ENCODE data around the gene TRPM2. TPM values are rescaled to one million over a fixed set of nuclear protein-coding genes. Genes with fewer than 3 reads are reported as not detected.

Gene TRPM2
- total and polyA plus RNA-seq, 8 donors = 1.3 to 10.3 (median 2.4) TPM

- DNase-seq = no peak
- H3K4me1 ChIP-seq = peaks cover 0 to 21% (median 12%) of the 10 kb centered on the region in 4 donors
- peaks cover 0 to 5% (median 0%) of the 10 kb centered on the region in 4 donors for H3K36me3 ChIP-seq
- peak overlapping the region in 1 of 4 donors; percentile 27 for H3K4me3 ChIP-seq
- intact Hi-C loops (cut with DNase I; ENCODE audit: low total_unique reads) = no loop called here
- H3K27me3 ChIP-seq = peaks cover 0 to 7% (median 0%) of the 10 kb centered on the region in 3 donors
- WGBS, 5 donors = 58 to 83% (median 62%) methylated on average over 16 of the region's 16 CpGs
- H3K27ac ChIP-seq = no peak overlapping the region
- TF ChIP-seq CTCF (IDR thresholded peaks at IDR 0.05) (no peak), POLR2AphosphoS5 (IDR thresholded peaks at IDR 0.05) (no peak), POLR2A (IDR thresholded peaks at IDR 0.05) (no peak), EP300 (IDR thresholded peaks at IDR 0.05) (no peak)
- H3K9me3 ChIP-seq = no peaks in the 10 kb centered on the region
Measured at GRCh38 chr21:44486302-44486701, 132.9 kb downstream of the TRPM2 start.

GRCh38 chr21:44487831-44488230 lies 134.4 kb downstream of the TRPM2 start:
- Histone ChIP-seq H3K36me3 (peaks cover 0 to 5% (median 0%) of the 10 kb centered on the region in 4 donors), H3K27me3 (peaks cover 0 to 6% (median 0%) of the 10 kb centered on the region in 3 donors), H3K27ac (no peak overlapping the region), H3K9me3 (peaks cover 0 to 12% (median 7%) of the 10 kb centered on the region in 4 donors), H3K4me3 (no peak overlapping the region), H3K4me1 (peaks cover 0 to 12% (median 8%) of the 10 kb centered on the region in 4 donors)
- 35 to 53% (median 49%) methylated on average over 4 of the region's 4 CpGs for whole genome bisulfite sequencing, 5 donors
- no peak for DNase-seq
- intact Hi-C loops (cut with DNase I; ENCODE audit: low total_unique reads) = no loop called here
- no peak for TF ChIP-seq EP300 (IDR thresholded peaks at IDR 0.05)
- peak in 1 of 7 experiments; percentile 32 for TF ChIP-seq CTCF (IDR thresholded peaks at IDR 0.05)

- TF ChIP-seq POLR2A (IDR thresholded peaks at IDR 0.05) (no peak), EP300 (IDR thresholded peaks at IDR 0.05) (no peak), CTCF (IDR thresholded peaks at IDR 0.05) (no peak), POLR2AphosphoS5 (IDR thresholded peaks at IDR 0.05) (no peak)
- no peak overlapping the region for H3K4me3 ChIP-seq
- peaks cover 4 to 23% (median 16%) of the 10 kb centered on the region in 4 donors for H3K9me3 ChIP-seq
- H3K36me3 ChIP-seq = peaks cover 0 to 5% (median 0%) of the 10 kb centered on the region in 4 donors
- 29 to 40% (median 35%) methylated on average over 7 of the region's 7 CpGs for WGBS, 5 donors
- H3K27ac ChIP-seq = no peak overlapping the region
- peaks cover 0 to 12% (median 0%) of the 10 kb centered on the region in 3 donors for H3K27me3 ChIP-seq
- peaks cover 0 to 9% (median 6%) of the 10 kb centered on the region in 4 donors for H3K4me1 ChIP-seq
- intact Hi-C loops (cut with DNase I; ENCODE audit: low total_unique reads) = no loop called here
- DNase-seq = no peak
Measured at GRCh38 chr21:44489962-44490361, 136.5 kb downstream of the TRPM2 start.

DNA sequence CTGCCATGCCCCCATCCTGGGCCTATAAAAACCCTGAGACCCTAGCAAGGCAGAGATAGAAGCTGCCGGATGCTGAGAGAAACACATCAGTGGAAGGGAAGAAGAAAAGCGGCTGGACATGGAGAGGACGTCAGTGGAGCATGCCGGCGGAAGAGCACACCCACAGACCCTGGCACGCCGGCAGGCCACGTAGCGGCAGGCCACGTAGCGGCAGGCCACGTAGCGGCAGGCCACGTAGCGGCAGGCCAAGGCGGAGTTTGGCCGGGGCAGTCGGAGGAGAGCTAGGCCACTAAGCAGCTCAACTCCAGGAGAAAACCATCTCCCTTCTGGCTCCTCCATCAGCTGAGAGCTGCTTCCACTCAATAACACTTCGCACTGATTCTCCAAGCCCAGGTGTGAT lies 137.0 kb downstream of the TRPM2 start:
- H3K4me1 ChIP-seq = peaks cover 0 to 5% (median 2%) of the 10 kb centered on the region in 4 donors
- no peak for TF ChIP-seq EP300 (IDR thresholded peaks at IDR 0.05)
- TF ChIP-seq POLR2AphosphoS5 (IDR thresholded peaks at IDR 0.05) = no peak
- TF ChIP-seq POLR2A (IDR thresholded peaks at IDR 0.05) = no peak
- no peak for TF ChIP-seq CTCF (IDR thresholded peaks at IDR 0.05)
- 94 to 98% (median 96%) methylated on average over 19 of the region's 19 CpGs for WGBS, 5 donors
- H3K27me3 ChIP-seq = peaks cover 0 to 15% (median 0%) of the 10 kb centered on the region in 3 donors
- H3K36me3 ChIP-seq = peaks cover 0 to 5% (median 0%) of the 10 kb centered on the region in 4 donors
- H3K9me3 ChIP-seq = peaks cover 4 to 23% (median 16%) of the 10 kb centered on the region in 4 donors
- no peak overlapping the region for H3K27ac ChIP-seq
- no peak for DNase-seq
- intact Hi-C loops (cut with DNase I; ENCODE audit: low total_unique reads) = no loop called here
- H3K4me3 ChIP-seq = no peak overlapping the region

Measured in stomach (tissue), 9 donors.